Fibroblast of skin of scalp (primary cell): Measurements from ENCODE around the gene GFRA4.

Experiments
- DNase-seq: peaks from one replicate; pipeline ENCODE4 v3.0.0-alpha.2; 2013

Gene GFRA4

GRCh38 chr20:3673221-3674070, 10.2 kb upstream of the GFRA4 start:
- no peak for DNase-seq

GRCh38 chr20:3672547-3673171, 9.5 kb upstream of the GFRA4 start:
- DNase-seq = no peak

GRCh38 chr20:3671986-3672546, 8.9 kb upstream of the GFRA4 start:
- DNase-seq = no peak

GRCh38 chr20:3670945-3671344, 7.7 kb upstream of the GFRA4 start:
- DNase-seq = no peak

GRCh38 chr20:3670511-3670910, 7.3 kb upstream of the GFRA4 start:
- DNase-seq = peak; percentile 40

GRCh38 chr20:3669710-3670367, 6.6 kb upstream of the GFRA4 start:
- DNase-seq = no peak

GRCh38 chr20:3667434-3668037, 4.3 kb upstream of the GFRA4 start:
- DNase-seq = no peak

- DNase-seq = no peak
Observed at GRCh38 chr20:3663858-3664257, 659 bp upstream of the GFRA4 start.

- no peak for DNase-seq
Observed at GRCh38 chr20:3661814-3662665, 1.2 kb downstream of the GFRA4 start.

- DNase-seq = no peak
Observed at GRCh38 chr20:3661060-3661813, 2.0 kb downstream of the GFRA4 start.

GRCh38 chr20:3660262-3661059, 2.7 kb downstream of the GFRA4 start:
- DNase-seq = no peak

- DNase-seq = no peak
Observed at GRCh38 chr20:3659492-3660261, 3.5 kb downstream of the GFRA4 start.

GRCh38 chr20:3658716-3659491, 4.3 kb downstream of the GFRA4 start:
- DNase-seq = no peak

- no peak for DNase-seq
Observed at GRCh38 chr20:3658019-3658715, 5.0 kb downstream of the GFRA4 start.

GRCh38 chr20:3655131-3655405, 8.1 kb downstream of the GFRA4 start:
- DNase-seq = no peak

- DNase-seq = no peak
Observed at GRCh38 chr20:3654326-3655130, 8.7 kb downstream of the GFRA4 start.

- DNase-seq = no peak
Observed at GRCh38 chr20:3653921-3654320, 9.3 kb downstream of the GFRA4 start.
